GM21723 (cell line): ENCODE results near the gene AGXT.

Experiments used
- ATAC-seq: cut with Tn5 transposase; IDR thresholded peaks from one replicate; pipeline ENCODE4 v1.9.1; 2021; ENCODE audit warnings: mild to moderate bottlenecking, moderate library complexity; ENCODE audit not compliant: unreplicated experiment

The AGXT gene

DNA sequence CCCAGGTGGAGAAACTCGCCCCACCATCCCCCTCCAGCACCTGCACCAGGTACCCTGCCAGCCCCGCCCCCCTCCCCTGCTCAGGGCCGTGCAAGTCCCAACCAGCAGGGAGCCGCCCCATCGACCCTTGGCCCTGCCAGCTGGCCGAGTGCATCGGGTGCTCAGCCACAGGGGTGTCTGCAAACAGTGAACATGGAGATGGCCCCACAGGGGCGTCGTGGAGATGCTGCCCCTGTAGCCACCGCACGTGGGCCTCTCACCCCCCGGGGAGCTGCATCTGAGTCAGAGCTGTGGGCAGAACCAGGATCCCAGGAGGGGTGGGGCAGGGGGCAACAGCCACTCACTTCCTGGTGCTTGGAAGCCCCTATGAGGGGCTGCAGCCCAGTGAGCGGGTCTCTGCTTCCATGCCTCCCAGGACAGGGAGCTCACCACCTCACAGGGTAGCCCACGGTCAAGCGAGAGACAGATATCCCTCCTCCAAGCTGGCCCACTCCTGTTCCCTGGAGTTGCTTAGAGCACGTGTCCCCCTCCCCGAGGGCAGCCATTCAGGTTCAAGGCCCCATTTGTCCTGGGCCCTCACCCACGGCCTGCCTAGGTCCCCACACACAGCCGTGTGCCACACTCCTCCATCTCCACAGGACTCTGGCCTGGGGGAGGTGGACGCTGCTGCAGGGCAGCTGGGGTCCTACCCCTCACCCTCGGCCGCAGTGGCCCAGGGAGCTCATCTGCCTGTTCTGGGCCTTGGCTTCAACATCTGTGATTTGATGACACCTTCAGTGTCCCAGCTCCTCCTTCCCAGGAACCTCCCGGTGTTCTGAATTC lies 28.5 kb downstream of the AGXT start:
- ATAC-seq, result no peak

GRCh38 chr2:240898108-240898730 lies 29.6 kb downstream of the AGXT start:
- ATAC-seq, result no peak

DNA sequence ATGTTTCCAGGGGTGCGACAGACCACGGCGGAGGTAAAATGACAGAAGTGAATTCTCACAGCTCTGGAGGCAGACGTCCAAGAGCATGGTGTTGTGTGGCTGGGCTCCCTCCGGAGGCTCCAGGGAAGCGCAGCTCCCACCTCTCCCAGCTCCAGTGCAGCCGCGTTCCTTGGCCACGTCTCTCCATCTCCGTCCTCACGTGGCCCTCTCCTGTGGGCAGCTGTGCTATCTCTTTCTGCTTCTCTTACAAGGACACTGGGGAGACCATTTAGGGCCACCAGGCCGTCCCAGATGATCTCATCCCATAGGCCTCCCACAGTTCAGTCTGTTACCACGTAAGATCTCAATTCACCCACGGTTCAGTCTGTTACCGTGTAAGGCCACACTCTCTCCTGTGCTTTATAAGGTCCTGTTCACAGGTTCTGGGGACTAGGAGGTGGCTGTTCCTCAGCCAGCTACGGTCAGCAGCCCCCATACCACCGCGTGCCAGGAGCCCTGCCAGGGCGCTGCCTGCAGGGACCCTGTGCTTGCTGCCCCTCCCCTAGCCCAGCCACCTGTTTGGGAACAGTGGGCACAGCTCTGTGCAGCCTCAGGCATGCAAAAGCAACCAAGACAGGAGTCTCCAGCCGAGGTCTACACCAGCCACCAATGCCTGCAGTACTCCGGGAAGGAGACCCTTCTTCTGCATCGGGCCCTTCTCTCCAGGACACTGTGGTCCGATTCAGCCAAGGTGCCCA lies 30.3 kb downstream of the AGXT start:
- no peak for ATAC-seq

DNA sequence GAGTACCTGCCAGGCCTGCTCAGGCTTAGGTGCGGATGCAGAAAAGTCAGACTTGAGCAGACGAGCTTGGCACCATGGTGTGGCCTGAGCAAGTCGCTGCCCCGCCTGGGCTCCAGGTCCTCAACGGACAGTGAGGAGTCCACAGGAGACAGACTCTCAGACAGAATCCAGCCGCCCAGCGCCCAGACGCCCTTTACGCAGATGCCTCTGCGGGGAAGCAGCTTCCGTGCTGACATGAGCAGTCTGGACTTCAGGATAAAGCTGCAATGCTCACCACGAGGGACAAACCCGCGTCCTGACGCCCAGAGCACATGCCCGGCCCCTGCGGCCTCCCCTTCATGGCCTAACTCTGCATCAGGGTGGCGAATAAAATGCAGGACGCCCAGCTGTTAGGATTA lies 30.8 kb downstream of the AGXT start:
- no peak for ATAC-seq

DNA sequence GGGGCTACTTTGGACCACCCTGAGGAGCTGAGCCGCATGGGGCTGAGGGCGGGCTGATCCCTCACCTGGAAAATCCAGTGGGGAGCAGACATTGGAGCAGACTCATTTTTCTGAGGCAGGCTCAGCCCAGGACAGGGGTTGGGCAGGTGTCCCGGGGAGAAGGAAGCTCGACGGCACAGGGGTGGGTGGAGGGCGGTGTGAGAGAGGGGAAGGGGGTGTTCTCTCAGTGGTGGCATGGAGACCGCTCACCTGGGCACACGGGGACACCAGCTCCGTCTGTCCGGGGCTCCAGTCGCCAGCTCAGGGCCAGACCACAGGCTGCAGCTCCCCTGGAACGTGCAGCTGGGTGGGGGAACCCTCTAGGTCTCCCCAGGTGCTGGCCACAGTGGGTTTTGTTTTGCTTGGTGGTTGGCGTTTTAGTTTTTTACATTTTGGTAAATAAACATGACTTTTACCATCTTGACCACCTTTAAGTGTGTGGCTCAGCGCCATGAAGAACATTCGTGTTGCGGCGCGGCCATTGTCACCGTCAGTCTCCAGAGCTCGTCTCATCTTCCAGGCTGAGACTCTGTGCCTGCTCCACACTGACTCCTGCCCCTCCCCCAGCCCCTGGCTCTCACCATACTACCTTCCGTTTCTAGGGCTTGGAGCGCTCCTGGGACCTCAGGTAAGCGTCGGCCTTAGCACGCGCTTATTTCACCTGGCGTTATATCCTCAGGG lies 31.7 kb downstream of the AGXT start:
- ATAC-seq, result no peak

- no peak for ATAC-seq
Measured at GRCh38 chr2:240901986-240902614, 33.5 kb downstream of the AGXT start.

DNA sequence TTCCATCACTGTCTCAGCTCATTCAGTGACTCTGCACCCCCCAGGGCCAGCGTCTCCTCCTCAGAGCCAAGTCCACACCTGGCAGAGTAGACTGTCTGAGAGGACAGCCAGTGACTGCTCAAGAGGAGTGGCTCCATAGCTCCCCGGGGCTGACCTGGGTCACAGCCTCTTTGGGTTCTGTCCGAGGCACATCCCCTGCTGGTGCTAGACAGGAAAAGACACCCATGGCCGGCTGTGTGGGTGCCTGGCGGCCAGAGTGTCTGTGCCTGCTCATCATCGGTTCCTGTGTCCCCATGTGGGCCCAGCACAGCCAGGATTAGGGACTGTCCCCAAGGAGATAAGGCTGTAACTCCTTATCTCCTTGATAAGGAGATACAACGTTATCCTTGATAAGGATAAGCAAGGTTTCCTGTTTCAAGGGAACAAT lies 34.0 kb downstream of the AGXT start:
- ATAC-seq, result no peak

GRCh38 chr2:240903191-240904060 lies 34.8 kb downstream of the AGXT start:
- no peak for ATAC-seq

- no peak for ATAC-seq
Measured at GRCh38 chr2:240904216-240905175, 35.9 kb downstream of the AGXT start.

DNA sequence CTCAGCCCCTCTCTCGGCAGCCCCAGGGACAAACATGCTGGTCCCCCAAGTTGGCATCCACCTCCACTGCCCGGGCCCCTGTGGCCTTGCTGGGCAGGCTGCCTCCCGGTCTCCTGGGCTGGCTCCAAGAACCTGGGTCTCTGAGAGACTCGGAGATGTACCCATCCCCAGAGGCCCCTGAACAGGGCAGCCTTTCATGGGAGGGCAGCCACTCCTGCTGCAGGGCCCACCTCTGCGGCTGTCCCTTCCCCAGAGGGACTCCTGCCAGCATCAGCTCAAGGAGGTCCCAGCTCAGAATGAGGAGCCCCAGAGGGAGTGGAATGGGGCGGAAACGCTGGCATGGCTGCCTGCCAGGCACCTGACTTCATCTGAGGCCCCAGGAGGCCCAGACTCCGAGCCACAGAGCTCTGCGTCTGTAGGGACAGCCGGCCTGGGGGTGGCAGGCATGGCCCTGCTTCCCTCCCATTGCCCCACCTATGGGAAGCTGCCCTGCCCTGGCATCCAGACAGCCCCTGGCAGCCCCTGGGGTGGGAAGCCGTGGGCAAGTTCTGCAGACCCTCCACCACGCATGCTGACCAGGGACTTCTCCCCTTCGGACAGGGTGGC lies 36.7 kb downstream of the AGXT start:
- no peak for ATAC-seq

- no peak for ATAC-seq
Measured at GRCh38 chr2:240906141-240906910, 37.7 kb downstream of the AGXT start, which contains the start of gene CROCC2. Gene CROCC2, plus strand, starts transcription at chr2:240906336. Its CDS starts 178 bp downstream, at chr2:240906514.

- ATAC-seq, result no peak
Measured at GRCh38 chr2:240906911-240907590, 38.4 kb downstream of the AGXT start.

GRCh38 chr2:240909216-240909974 lies 40.8 kb downstream of the AGXT start:
- ATAC-seq, result no peak

GRCh38 chr2:240911641-240912265 lies 43.1 kb downstream of the AGXT start:
- ATAC-seq, result no peak
